T-helper 22 cell (primary cell): Measurements from ENCODE around the gene WNK2.

ENCODE experiments used
- DNase-seq: peaks from one replicate; pipeline ENCODE4 v3.0.0-alpha.2; 2020; ENCODE audit warnings: low read depth

Gene WNK2

GRCh38 chr9:93295456-93296076 is 111.6 kb downstream of the WNK2 start:
- no peak for DNase-seq

- DNase-seq, result no peak
These were observed 113.0 kb downstream of the WNK2 start for GRCh38 chr9:93296889-93297480.

GRCh38 chr9:93297659-93298497 is 113.9 kb downstream of the WNK2 start:
- DNase-seq, result no peak

- no peak for DNase-seq
These were observed 114.8 kb downstream of the WNK2 start for GRCh38 chr9:93298498-93299417.

- DNase-seq, result no peak
These were observed 115.7 kb downstream of the WNK2 start for GRCh38 chr9:93299418-93300174.

- no peak for DNase-seq
These were observed 116.2 kb downstream of the WNK2 start for GRCh38 chr9:93300175-93300572.

- DNase-seq, result no peak
These were observed 116.7 kb downstream of the WNK2 start for GRCh38 chr9:93300585-93301081.

- DNase-seq, result no peak
These were observed 117.4 kb downstream of the WNK2 start for GRCh38 chr9:93301291-93301811.

GRCh38 chr9:93301911-93302541 is 118.1 kb downstream of the WNK2 start:
- no peak for DNase-seq

GRCh38 chr9:93302586-93303257 is 118.8 kb downstream of the WNK2 start:
- DNase-seq, result peak; percentile 16

GRCh38 chr9:93303258-93303771 is 119.4 kb downstream of the WNK2 start:
- no peak for DNase-seq

GRCh38 chr9:93303806-93304573 is 120.1 kb downstream of the WNK2 start:
- no peak for DNase-seq

- no peak for DNase-seq
These were observed 120.9 kb downstream of the WNK2 start for GRCh38 chr9:93304574-93305496.

- no peak for DNase-seq
These were observed 121.6 kb downstream of the WNK2 start for GRCh38 chr9:93305497-93306020.

- DNase-seq, result no peak
These were observed 122.1 kb downstream of the WNK2 start for GRCh38 chr9:93306081-93306480.

- no peak for DNase-seq
These were observed 122.7 kb downstream of the WNK2 start for GRCh38 chr9:93306579-93307091.

- DNase-seq, result no peak
These were observed 123.7 kb downstream of the WNK2 start for GRCh38 chr9:93307468-93308157.
